GM18873 (cell line): ENCODE results near the gene PTGR3.
A peak's percentile ranks its signal among the peaks of the same experiment; 100 is the strongest.

ENCODE experiments used
- ATAC-seq: cut with Tn5 transposase; IDR thresholded peaks from one replicate; pipeline ENCODE4 v1.9.1; 2021; ENCODE audit warnings: mild to moderate bottlenecking, moderate library complexity, moderate number of reproducible peaks; ENCODE audit not compliant: unreplicated experiment, low FRiP score

The PTGR3 gene

DNA sequence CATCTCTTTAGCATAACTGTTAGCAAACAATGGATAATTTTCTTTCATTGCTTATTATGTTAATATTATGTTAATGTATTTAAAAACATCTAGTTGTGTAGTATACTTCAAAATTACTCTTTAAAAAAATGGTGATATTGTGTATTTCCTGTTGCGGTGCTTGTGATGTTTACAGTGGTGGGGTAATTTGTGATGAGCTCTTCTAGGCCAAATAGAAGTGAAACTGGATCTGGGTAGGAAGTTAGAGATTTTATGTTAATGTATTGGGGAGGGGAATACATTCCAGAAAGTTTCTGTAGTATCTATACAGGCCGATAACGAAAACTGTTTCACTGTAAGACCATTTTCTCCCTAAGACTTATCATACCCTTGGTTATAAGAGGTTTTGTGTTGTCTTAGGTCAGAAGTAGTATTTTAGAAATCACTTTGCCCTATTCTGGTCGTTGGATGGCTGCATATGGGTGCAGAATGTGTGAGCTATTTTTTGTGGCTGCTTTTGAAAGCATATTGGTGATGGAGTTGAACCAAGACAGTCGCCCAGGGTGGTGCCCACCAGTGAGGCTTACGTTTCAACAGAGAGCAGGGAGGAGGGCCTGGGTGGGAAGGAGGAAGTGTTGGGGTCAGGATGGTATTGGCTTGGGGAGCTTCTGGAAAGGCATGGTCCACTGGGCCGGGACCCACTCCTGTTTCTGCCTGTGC lies 7.4 kb upstream of the PTGR3 start:
- no peak for ATAC-seq

DNA sequence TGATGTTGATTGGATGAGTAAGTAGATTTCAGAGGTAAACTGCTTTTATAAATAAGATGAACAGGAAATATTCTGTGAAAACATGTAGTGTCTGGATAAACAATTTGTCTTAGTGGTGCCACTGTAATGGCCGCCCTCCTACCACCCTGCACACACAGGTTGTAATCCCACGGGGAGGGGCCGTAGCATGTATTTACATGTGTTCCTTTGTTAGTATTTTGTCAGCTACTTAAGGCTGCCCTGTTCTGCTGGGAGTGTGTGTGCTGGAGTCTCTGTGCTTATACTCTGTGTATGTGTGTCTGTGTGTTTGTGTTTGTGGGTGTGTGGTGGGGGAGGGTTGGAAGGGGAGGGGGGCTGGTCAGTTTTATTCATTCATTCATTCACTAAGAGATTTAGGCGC lies 6.7 kb upstream of the PTGR3 start:
- no peak for ATAC-seq

GRCh38 chr18:75214766-75215510 lies 6.0 kb upstream of the PTGR3 start:
- no peak for ATAC-seq

GRCh38 chr18:75214332-75214690 lies 5.4 kb upstream of the PTGR3 start:
- ATAC-seq, result no peak

DNA sequence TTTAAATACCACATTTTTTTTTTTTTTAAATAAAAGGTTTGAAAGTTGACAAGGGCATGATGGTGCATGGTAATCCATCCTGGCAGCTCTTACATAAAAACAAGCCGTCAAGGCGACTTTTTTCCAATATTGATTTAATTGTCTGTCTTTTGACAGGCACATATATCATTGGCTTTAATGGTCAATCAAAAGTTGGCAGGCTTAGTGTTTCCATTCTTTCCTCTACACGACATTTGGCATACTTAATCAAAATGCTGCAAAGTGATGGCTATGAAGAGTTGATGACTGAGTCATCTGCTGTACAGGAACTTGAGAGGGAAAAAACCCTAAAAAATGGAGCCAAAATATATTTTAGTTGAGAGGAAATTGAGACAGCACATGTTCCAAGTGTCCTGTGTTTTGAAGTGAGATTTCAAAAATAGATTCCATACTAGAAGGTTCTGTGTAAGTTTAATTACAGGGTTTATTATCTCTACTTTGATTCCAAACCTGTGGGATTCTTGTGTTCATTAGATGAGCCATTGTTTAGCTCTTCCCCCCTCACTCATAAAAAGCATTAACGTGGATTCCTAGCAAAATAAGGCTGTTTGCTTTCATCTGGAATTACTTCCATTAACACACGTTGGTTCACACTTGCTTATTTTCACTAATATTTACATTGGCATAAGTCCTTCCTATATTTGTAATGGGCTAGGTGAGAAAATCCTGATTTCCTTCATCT lies 4.8 kb upstream of the PTGR3 start:
- no peak for ATAC-seq

- ATAC-seq, result no peak
Measured at GRCh38 chr18:75212751-75213090, 3.8 kb upstream of the PTGR3 start.

DNA sequence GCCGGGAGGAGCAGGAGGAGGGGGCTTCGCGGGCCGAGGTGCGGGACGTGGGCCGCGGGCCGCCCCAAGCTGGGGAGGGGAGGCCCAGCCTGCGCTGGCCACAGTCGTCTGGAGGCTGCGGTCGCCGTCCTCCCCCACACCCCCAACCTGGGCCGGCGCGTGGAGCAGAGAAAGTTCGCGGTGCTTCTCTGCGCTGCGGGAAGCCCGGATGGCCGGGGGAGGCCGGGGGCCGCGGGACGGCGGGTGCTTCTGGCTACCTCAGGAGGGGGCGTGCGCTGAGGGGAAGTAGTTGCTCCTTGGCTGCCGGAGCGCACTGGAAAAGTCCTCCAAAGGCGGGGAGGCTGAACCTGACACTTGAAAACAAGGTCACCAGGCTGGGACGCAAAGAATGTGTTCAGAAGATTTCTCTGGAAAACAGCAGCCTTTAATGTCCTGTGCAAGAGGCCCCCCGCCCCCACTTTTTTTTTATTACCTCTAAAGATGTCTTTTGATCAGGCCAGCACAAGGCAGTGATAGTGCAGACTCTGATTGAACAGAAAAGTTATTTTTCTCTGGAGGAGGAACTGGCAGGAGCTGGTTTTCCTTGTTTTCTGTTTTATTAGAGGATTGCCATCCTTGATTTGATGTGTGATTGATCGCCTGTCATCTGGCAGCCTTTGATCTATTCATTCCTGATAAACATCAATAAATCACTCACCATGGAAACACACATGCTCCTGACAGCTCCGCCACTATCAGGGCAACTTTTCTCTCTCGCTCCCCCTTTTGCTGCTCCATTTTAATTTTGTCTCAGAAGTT lies 3.2 kb upstream of the PTGR3 start:
- no peak for ATAC-seq

DNA sequence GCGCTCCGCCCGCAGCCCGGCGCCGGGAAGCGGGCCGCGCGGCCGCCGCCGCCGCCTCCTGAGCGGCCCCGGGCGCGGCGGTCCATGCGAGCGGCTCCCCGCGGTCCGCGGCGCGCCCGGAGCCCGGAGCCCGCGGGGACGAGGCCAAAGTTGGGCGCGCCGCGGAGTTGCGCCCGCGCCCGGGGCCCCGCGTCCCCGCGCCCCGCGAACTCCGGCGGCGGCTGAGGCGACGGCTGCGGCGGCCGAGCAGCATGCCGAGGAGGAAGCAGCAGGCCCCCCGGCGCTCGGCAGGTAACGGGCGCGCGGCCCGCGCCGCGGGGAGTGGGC lies 2.6 kb upstream of the PTGR3 start:
- no peak for ATAC-seq

GRCh38 chr18:75211002-75211621 lies 2.2 kb upstream of the PTGR3 start:
- ATAC-seq, result no peak

- peak; percentile 58 for ATAC-seq
Measured at GRCh38 chr18:75210274-75211001, 1.5 kb upstream of the PTGR3 start, which contains the start of gene TSHZ1. Gene TSHZ1, plus strand, starts transcription at chr18:75210797. Its CDS starts 1,080 bp downstream, at chr18:75211877.

GRCh38 chr18:75209951-75210258 lies 966 bp upstream of the PTGR3 start:
- ATAC-seq, result no peak

DNA sequence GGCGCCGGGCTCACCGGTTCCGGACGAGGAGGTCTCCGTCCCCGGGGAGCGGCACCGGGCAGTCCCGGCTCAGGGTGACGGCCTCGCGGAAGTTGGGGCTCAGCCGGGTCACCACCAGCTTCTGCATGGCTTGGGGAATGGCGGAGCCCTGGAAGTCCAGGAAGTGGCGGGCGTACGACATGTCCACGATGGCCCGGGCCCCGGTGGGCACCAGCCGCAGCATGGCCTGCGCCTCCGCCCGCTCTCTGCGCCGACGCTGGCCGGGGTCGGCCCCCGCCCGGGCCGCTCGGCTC lies 157 bp downstream of the PTGR3 start:
- peak; percentile 9 for ATAC-seq

- peak; percentile 6 for ATAC-seq
Measured at GRCh38 chr18:75208155-75208835, 644 bp downstream of the PTGR3 start.

DNA sequence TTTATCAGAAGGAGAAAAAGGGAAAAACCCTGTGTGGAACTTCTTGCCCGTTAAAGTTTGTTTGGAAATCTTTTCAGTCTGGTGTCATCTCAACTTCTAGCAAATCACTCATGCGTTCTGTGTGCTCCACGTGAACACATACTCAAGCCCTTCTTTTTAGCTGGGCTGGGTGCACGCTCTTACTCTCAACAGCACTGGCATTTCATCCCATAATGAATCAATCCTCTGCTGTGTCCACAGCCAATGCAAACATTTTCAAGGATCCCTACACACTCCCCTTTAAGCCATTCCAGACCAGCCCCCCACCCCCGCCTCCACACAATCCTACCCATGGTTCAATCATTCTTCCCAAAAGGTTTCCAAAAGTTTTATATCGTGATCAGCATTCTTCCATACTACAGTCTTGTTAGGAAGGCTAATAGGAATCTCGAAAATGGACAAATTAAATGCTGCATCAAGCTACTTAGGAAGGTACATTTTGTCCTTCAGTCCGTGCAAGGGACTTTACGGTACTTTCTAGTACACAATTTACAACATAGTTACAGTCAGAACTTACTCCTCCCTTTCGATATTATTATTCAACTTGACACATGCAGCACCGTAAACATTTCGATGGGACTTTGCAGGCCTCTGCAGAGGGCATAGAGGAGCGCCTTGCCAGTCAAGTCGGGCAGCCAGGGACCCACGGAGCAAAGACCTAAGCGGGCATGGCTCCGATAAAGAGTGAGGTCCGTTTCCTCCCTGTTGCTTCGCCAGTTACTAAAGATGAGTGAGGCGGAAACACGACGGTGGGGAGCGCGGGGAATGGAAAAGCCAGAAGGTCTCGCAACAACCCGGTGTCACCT lies 1.4 kb downstream of the PTGR3 start:
- peak; percentile 24 for ATAC-seq

DNA sequence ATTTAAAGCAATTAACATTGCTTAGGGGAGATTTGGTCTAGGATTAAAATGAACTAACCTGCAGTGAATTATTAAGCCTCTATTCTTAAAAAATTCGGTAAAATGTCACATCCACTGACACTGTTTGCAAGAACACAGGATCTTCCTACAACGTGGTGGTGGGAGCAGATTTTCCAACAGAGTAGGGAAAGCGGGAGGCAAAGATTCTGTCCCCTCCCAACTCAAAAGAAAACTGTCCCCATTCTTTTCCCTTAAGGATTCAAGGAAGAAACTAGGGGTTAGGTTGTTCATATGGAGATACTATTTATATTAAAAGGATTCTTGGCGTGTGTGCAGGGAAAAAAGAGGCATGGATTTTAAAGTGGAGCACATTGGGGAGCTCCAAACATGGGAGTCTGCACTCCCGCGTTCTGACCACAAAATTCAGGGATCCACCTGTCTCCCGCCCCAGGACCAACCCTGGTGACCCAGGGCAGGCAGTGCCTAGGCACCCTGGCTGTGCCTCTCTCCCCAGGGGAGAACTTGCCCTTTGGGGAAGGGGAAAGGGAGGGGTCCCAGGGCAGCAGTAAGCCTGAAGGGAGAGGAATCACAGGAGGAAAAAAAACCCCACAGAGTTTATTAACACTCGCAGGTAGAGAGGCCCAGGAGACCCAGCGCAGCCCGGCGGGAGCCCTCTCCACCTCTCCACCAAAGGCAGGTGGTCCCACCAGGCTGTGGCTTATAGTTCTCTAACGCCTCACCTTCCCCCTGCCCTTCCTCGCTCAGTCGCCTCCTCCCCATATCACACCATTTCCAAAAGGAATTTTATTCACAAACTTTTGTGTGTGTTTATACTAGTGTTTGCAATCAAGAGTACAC lies 2.3 kb downstream of the PTGR3 start:
- ATAC-seq, result no peak

DNA sequence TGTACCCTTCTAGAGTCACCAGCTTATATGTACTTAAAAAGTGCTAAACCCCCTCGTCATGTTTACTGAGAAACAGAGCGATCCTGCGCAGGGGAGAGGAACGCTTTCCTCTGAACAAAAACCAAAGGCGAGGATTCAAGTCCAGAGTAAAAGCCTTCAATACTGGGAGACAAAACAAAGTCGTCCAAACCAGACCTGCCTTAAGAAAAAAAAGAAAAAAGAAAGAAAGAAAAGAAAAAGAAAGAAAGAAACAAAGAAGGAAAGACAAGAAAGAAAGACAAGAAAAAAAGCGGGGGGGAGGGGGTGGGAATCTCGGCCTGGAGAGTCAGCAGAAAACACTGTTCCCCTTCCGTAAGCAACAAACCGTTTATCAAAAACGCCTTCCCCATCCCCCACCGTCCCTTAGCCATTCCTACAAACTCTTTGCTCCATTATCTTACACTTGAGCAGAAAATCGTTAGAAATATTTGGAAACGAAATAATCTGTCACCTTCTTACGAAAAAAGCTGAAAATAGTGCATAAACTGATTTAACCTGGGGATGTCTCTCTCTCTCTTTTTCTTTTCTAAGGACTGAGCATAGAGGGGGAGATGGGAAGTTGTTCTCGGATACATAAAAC lies 3.3 kb downstream of the PTGR3 start:
- ATAC-seq, result no peak

DNA sequence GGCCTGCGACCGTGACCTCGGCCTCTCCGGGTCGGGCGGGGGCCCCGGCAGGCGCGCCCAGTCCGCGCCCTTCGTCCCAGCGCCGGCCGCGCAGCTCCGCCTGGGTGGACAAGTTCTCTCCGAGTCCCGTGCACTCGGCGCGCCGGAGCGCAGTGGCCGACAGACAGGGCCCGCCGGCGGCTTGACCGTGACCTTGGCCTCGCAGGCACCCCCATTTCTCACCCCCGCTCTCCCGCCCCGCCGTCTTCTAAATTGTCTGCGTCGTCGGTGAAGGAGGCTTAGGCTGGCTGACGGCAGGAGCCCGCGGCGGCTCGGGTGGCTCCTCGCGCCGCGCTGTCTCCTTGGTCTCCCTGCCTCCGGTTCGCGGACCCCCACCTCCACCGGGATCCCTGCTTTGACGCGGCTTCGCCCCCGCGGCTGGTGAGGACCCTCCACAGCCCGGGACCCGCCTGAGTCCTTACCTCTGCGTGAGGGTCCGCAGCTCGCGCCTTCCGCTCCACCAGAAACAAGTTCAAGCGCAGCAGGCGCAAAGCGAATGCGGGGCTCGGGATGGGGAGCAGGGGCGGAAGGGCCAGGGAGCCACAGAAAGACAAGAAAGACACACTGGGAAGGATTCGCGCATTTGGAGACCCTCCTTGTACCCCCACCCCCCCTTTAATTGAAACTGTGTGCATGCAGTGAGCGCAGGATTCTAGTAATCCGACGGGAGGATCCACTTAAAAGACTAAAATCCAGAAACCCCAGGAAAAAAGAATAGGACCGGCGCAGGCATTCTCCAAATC lies 4.0 kb downstream of the PTGR3 start:
- no peak for ATAC-seq
